B cell (primary cell): ENCODE data around the gene ARPC1A. TPM values are rescaled to one million over a fixed set of nuclear protein-coding genes. Genes with fewer than 3 reads are reported as not detected.
A peak's percentile ranks its signal among the peaks of the same experiment; 100 is the strongest.

ENCODE experiments used
- ATAC-seq: fragments of 200-7000 bp; cut with Tn5 transposase; one replicate; pipeline ENCODE4 v1.10.0; 2021; ENCODE audit warnings: low read depth, mild to moderate bottlenecking, moderate number of reproducible peaks, moderate library complexity
- CTCF ChIA-PET: fragments of 350-600 bp; sonication (Branson Sonifier 250); formaldehyde crosslinking; loops from one replicate; lab custom pipeline; 2021; ENCODE audit warnings: antibody characterized with exemption, inconsistent platforms; lab: Charles Lee
- POLR2A ChIA-PET: fragments of 350-600 bp; sonication (Branson Sonifier 250); formaldehyde crosslinking; loops from one replicate; lab custom pipeline; 2021; ENCODE audit warnings: antibody characterized with exemption; lab: Charles Lee
- DNase-seq: peaks from one replicate; pipeline ENCODE4 v3.0.0; 2013
- H2AFZ ChIP-seq: 2 replicates; pipeline ENCODE4 v1.6.1; 2012; ENCODE audit warnings: mild to moderate bottlenecking, low read depth, low read length; ENCODE audit not compliant: insufficient read depth, poor library complexity, severe bottlenecking
- H3K27ac ChIP-seq, 2 donors: 1 replicate in 1 of 2; 2 replicates in 1 of 2; pipeline ENCODE4 v1.5.1; 2012 to 2013; ENCODE audit warnings: low read length in 2 of 2, mild to moderate bottlenecking in 2 of 2, moderate library complexity in 1 of 2
- H3K27me3 ChIP-seq, 4 experiments: fragments of 200-600 bp in 1 of 4; sonication (generic) in 1 of 4; replicated peaks in 1 of 4; 1 replicate in 2 of 4; 2 replicates in 2 of 4; pipeline versions ENCODE4 v1.6.1 to v1.7.0; 2013 to 2016; ENCODE audit warnings: low read length in 3 of 4, mild to moderate bottlenecking in 2 of 4, mixed read lengths in 1 of 4, moderate library complexity in 1 of 4; ENCODE audit not compliant: insufficient read depth in 4 of 4, control insufficient read depth in 3 of 4; ENCODE audit errors: control extremely low read depth in 1 of 4
- H3K36me3 ChIP-seq, 2 experiments: replicated peaks in 1 of 2; 1 replicate in 1 of 2; 2 replicates in 1 of 2; pipeline versions ENCODE4 v1.6.1 to v1.7.1; 2013; ENCODE audit warnings: low read length in 1 of 2; ENCODE audit not compliant: insufficient read depth in 2 of 2, control insufficient read depth in 1 of 2; ENCODE audit errors: control extremely low read depth in 1 of 2, extremely low read depth in 1 of 2
- H3K4me1 ChIP-seq, 2 donors: fragments of 200-600 bp in 1 of 2; sonication (generic) in 1 of 2; 1 replicate in 1 of 2; 2 replicates in 1 of 2; pipeline versions ENCODE4 v1.5.1 to v1.6.1; 2013 to 2017; ENCODE audit warnings: low read length in 2 of 2; ENCODE audit not compliant: control insufficient read depth in 2 of 2, insufficient read depth in 2 of 2
- H3K4me2 ChIP-seq: replicated peaks from 2 replicates; pipeline ENCODE3; 2012; ENCODE audit warnings: mild to moderate bottlenecking, low read depth, low read length; ENCODE audit not compliant: poor library complexity, severe bottlenecking
- H3K4me3 ChIP-seq, 5 experiments: fragments of 200-600 bp in 1 of 5; sonication (generic) in 1 of 5; 1 replicate in 3 of 5; 2 replicates in 2 of 5; pipeline versions ENCODE4 v1.5.1 to v1.7.0; 2011 to 2016; ENCODE audit warnings: low read length in 4 of 5, mild to moderate bottlenecking in 4 of 5, low read depth in 2 of 5, control low read depth in 1 of 5, moderate library complexity in 1 of 5; ENCODE audit not compliant: insufficient read depth in 1 of 5; ENCODE audit errors: control extremely low read depth in 1 of 5, extremely low read depth in 1 of 5
- H3K79me2 ChIP-seq: fragments of 200-600 bp; sonication (generic); one replicate; pipeline ENCODE4 v1.6.0; 2016; ENCODE audit warnings: low read length; ENCODE audit not compliant: control insufficient read depth, insufficient read depth
- H3K9ac ChIP-seq: fragments of 200-600 bp; sonication (generic); 2 replicates; pipeline ENCODE4 v1.6.1; 2017; ENCODE audit warnings: mild to moderate bottlenecking, low read length, moderate library complexity
- H3K9me3 ChIP-seq, 3 donors: one replicate each; pipeline versions ENCODE4 v1.6.1 to v1.7.1; 2013; ENCODE audit warnings: low read length in 2 of 3; ENCODE audit not compliant: control insufficient read depth in 2 of 3, insufficient read depth in 1 of 3; ENCODE audit errors: control extremely low read depth in 1 of 3
- H4K20me1 ChIP-seq: 2 replicates; pipeline ENCODE4 v1.6.0; 2012; ENCODE audit warnings: mild to moderate bottlenecking, low read length; ENCODE audit not compliant: insufficient read depth, control insufficient read depth, poor library complexity, severe bottlenecking
- H3K27ac Mint-ChIP-seq: one replicate; pipeline ENCODE4 v1.8.0; 2021; ENCODE audit warnings: mixed read lengths
- H3K27me3 Mint-ChIP-seq: one replicate; pipeline ENCODE4 v1.8.0; 2021; ENCODE audit warnings: mixed read lengths
- H3K4me1 Mint-ChIP-seq: one replicate; pipeline ENCODE4 v1.8.0; 2021; ENCODE audit warnings: mixed read lengths
- H3K4me3 Mint-ChIP-seq: one replicate; pipeline ENCODE4 v1.8.0; 2021; ENCODE audit warnings: mixed read lengths
- H3K9me3 Mint-ChIP-seq: one replicate; pipeline ENCODE4 v1.8.0; 2022; ENCODE audit warnings: mixed read lengths; ENCODE audit not compliant: insufficient read depth
- CTCF ChIP-seq: fragments of 200-600 bp; IDR thresholded peaks from one replicate; pipeline ENCODE4 v1.8.0; 2022; ENCODE audit warnings: antibody characterized with exemption, mild to moderate bottlenecking
- EZH2 ChIP-seq: IDR thresholded peaks from 2 replicates; pipeline ENCODE4 v1.6.1; 2012; ENCODE audit warnings: borderline replicate concordance, low read depth, mild to moderate bottlenecking, moderate library complexity, low read length; ENCODE audit not compliant: insufficient read depth, poor library complexity, severe bottlenecking
- WGBS: methylation state at CpG from one replicate; pipeline ENCODE4 v1.1.5; 2013; ENCODE audit warnings: missing lambda C conversion rate; ENCODE audit not compliant: insufficient coverage; 5-methylcytosine and 5-hydroxymethylcytosine counted together
- intact Hi-C: fragments of 100-400 bp; cut with micrococcal nuclease; formaldehyde crosslinking; loops from one replicate; pipeline ENCODE4 v1.10.0; 2022
- polyA plus RNA-seq: library from polyadenylated mRNA; depleted of rRNA; stranded (reverse); fragments of >200 nt; gene quantifications from 2 replicates; pipeline ENCODE4 v1.2.3, GENCODE V29; 2012
- total RNA-seq, 2 donors: library from RNA; stranded (reverse); fragments of 120-200 nt in 1 of 2; gene quantifications; 1 replicate in 1 of 2; 2 replicates in 1 of 2; pipeline versions ENCODE4 v1.2.3 to v1.2.4, GENCODE V29; 2013 to 2022

Gene ARPC1A
- total and polyA plus RNA-seq, 2 donors (not counting 1 experiment from before 2014, with no cell fraction given) = 41.7 to 45.5 TPM

- TF ChIP-seq EZH2 = no peak
- TF ChIP-seq CTCF = no peak
- DNase-seq (no peak), ATAC-seq (no peak)
- H3K4me1 ChIP-seq = peaks cover 38 to 64% of the 10 kb centered on the region in 2 donors
- H3K9me3 ChIP-seq = no peaks in the 10 kb centered on the region
- peak overlapping the region; percentile 35 to 79 for H3K27ac ChIP-seq
- Mint-ChIP-seq H3K27me3 (no peaks in the 10 kb centered on the region), H3K4me3 (no peak overlapping the region), H3K9me3 (no peaks in the 10 kb centered on the region), H3K27ac (peak overlapping the region; percentile 84), H3K4me1 (peaks cover 47% of the 10 kb centered on the region)
- H3K4me3 ChIP-seq = no peak overlapping the region
- intact Hi-C loops = no loop called here
- no peaks in the 10 kb centered on the region for H3K27me3 ChIP-seq
- ChIA-PET CTCF (no interaction called here), POLR2A (no interaction called here)
- H2AFZ ChIP-seq = no peak overlapping the region
- no peak overlapping the region for H3K9ac ChIP-seq
- H3K4me2 ChIP-seq = no peak overlapping the region
- peaks cover 78% of the 10 kb centered on the region for H3K79me2 ChIP-seq
- 95% methylated on average over 9 of the region's 13 CpGs for WGBS
- peaks cover 73% of the 10 kb centered on the region for H4K20me1 ChIP-seq
- H3K36me3 ChIP-seq = peaks cover 0 to 38% of the 10 kb centered on the region in 2 experiments
Measured at GRCh38 chr7:99383791-99384370, 58.2 kb downstream of the ARPC1A start.

GRCh38 chr7:99384523-99384922 lies 58.8 kb downstream of the ARPC1A start:
- no peak for ATAC-seq
- H3K27ac ChIP-seq = peak overlapping the region; percentile 4 to 79
- DNase-seq = no peak
- no peak overlapping the region for H2AFZ ChIP-seq
- ChIA-PET CTCF (no interaction called here), POLR2A (no interaction called here)
- peaks cover 32 to 57% of the 10 kb centered on the region in 2 donors for H3K4me1 ChIP-seq
- peaks cover 0 to 43% of the 10 kb centered on the region in 2 experiments for H3K36me3 ChIP-seq
- peaks cover 75% of the 10 kb centered on the region for H4K20me1 ChIP-seq
- TF ChIP-seq EZH2 (no peak), CTCF (no peak)
- H3K4me2 ChIP-seq = peak overlapping the region; percentile 15
- intact Hi-C loops = no loop called here
- no peaks in the 10 kb centered on the region for H3K27me3 ChIP-seq
- H3K4me3 ChIP-seq = no peak overlapping the region
- peak overlapping the region; percentile 84 for H3K27ac Mint-ChIP-seq
- no peaks in the 10 kb centered on the region for H3K27me3 Mint-ChIP-seq
- no peaks in the 10 kb centered on the region for H3K9me3 ChIP-seq
- H3K4me1 Mint-ChIP-seq = peaks cover 41% of the 10 kb centered on the region
- H3K79me2 ChIP-seq = peaks cover 82% of the 10 kb centered on the region
- no peak overlapping the region for H3K4me3 Mint-ChIP-seq
- no CpG with 5 or more reads among the region's 4 CpGs for WGBS
- H3K9me3 Mint-ChIP-seq = no peaks in the 10 kb centered on the region
- H3K9ac ChIP-seq = no peak overlapping the region
